NCI-H187 (cell line): Measurements from ENCODE around the gene XAGE3.

ENCODE experiments used
- DNase-seq, 2 experiments: peaks; one replicate each; lab custom pipeline; 2025; lab: John Stamatoyannopoulos, UW

Gene XAGE3

GRCh38 chrX:52839137-52839536, 28.7 kb downstream of the XAGE3 start:
- DNase-seq, result no peak

DNA sequence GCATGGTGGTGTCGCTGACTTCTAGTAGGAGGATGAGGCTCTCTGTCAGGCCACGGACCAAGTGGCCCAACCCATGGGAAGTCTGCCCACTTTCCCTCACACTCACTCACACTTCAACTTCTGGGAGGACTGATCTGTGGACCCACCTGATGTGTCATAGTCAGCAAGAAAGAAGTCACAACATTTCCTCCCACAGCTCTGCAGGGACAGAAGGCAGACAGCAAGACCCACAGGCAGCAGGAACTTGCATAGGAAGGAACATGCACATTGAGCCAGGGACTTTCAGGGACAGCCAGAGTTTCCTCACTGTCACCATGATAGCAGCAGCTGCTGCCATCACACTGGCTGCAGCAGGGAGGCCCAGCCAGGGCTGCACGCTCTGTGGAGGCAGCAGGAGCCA, 37.3 kb downstream of the XAGE3 start:
- DNase-seq, result no peak

DNA sequence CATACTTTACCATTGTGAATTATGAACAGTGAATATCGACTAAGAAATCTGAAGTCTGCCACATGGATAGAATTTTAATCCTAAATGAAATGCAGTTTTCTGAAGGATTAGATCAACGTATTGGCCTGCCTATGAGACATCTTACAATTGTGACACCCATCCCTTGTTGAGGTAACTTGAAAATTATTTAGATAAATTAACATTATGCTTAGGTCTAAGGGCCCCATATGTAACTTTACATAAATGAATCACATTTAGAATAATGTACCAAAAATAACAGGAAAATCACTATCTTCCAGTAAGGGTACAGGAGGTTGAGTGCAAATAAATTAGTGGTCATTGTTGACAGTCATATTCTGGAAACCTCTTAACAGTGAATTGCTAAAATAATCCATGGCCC, 43.3 kb downstream of the XAGE3 start:
- no peak for DNase-seq

DNA sequence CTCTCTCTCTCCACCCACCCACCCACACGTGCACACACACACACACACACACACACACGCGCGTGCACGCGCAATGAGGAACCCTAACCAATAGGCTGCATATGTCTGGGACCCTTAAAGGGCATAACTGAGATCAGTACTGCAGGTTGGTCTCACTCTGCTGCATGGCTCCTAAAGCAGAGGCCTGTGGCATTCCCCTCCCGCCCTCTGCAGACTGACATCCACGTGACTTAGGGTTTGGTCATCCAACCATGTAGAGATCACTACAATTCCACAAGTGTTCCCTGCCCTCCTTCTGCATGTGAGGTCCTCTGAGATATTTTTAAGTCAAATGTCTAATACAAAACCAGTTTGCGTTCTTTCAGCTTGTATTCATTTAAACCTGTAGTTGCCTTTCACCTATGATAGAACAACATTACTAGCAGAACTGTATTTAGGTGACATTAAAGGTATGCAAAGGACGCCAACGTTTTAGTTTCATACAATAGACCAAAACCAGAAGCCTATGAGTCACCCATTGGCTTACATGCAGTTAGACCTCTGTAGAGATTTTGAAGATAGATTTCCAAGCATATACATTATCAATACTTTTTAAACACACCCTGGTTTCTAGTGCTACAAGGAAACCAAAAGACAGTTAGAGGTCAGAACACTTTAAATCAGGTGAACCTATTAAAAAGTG, 46.7 kb downstream of the XAGE3 start:
- no peak for DNase-seq

DNA sequence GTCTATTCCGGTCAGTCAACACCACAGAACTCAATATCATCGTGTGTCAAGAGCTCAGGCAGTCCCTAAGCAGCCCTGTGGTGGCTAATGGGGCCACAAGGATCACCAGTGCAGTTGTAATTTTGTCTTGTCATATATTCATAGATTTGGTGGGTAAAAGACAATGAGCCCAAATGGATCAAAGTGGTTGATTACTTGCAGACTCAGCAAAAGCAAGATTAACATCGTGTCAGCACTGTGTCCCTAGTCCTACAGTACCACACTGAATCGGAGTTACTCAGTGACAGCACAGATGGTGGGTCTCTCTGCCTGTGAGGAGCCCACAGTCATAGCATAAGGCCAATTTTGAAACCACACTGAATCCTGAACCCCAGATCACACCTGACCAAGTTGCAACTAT, 48.1 kb downstream of the XAGE3 start:
- no peak for DNase-seq
